Cardiac septum (tissue), 1 donor: ENCODE measurements around the gene MAL. TPM values are rescaled to one million over a fixed set of nuclear protein-coding genes. Genes with fewer than 3 reads are reported as not detected.
"Not testable (repeated sequence)": the region's sequence is repeated elsewhere in the genome, so short reads cannot be mapped to it uniquely, and the experiment has no call there.

Experiments used
- DNase-seq: peaks from one replicate; pipeline ENCODE4 v3.0.0-alpha.2; 2020; ENCODE audit warnings: low spot score
- intact Hi-C: fragments of 100-400 bp; cut with DNase I; formaldehyde crosslinking; loops from one replicate; pipeline ENCODE4 v1.14.0; 2022
- total RNA-seq: library from RNA; stranded (reverse); fragmentation: NEBNext Ultra II Directional; extraction: Animal tissue kit (Norgen Biotek cat#: 25700); gene quantifications from one replicate; pipeline ENCODE4 v1.2.1, GENCODE V29; 2021
- donor health status: DM: no; HTN: no; CAD: no.

The MAL gene
- total RNA-seq, 1 donor from 2014 or later, result 8.3 TPM

DNA sequence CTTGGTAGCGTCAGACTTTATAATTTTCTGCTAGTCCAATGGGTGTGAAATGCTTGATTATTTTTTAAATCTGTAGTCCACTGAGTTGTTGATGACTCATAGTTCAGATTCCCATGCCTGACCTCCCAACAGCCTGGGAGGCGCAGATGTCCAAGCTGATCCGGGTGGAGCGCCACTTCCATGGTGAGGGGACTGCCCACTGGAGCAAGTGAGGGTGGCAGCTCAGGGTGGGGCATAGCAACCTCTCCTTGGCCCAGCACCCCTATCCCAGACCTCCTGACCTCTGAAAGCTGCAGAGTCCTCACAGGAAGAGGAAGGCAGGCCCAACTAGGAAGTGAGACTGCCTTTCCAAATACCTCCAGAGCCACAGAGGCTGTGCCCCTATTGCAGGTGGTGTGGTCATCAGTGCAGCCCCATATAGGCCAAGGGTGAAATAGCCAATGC, 4.4 kb downstream of the MAL start:
- no peak for DNase-seq
- intact Hi-C loops, result no loop called here

GRCh38 chr2:95030496-95030895, 5.0 kb downstream of the MAL start:
- DNase-seq, result no peak
- intact Hi-C loops, result no loop called here

DNA sequence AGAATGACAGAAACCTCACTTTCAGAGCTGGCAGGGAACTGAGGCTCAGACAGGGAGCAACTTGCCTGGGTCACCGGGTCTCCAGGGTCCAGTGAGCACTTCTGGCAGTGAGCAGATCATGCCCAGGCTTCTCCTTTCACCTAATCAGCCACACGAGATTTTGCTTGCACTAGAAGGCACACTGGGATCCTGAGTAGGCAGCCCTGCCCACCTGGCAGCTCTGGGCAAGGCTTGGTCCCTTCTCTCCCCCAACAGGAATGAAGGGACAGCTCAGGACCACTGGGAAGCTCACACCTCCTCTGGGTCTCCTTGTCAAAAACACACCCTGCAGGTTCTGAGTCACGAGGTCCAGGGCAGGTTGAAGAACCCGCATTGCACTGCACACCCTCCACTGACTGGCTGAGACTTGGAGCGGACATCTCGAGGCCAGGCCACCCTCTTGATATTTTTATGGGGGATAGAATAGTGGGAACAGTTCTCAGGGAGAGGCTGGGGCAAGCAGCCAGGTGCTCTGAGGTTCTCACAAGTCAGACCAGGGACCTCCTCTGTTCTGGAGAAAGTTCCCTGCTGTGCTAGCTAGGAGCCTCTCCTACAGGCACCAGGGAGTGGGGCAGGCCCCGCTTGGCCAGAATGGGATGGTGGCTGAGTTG, 5.7 kb downstream of the MAL start:
- no peak for DNase-seq
- intact Hi-C loops, result no loop called here

GRCh38 chr2:95031726-95032116, 6.2 kb downstream of the MAL start:
- intact Hi-C loops, result no loop called here
- no peak for DNase-seq

DNA sequence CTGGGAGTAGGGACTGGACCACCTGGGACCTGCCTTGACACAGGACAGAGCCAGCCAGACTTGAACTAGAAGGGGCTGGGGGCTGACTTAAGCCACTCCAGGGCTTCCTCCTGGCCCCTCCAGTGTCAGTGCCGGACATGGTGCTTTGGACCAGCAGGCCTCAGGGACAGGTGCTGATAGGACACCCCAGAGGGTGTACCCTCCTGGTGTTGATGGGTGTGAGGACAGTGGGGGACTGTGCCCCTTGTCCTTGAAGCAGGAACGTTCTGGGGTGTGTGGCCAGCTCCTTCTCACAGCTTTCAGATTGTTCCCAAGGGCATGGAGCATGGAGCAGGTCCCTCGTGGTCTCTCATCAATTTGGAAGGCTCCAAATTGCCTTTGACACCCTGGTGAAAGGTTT, 6.8 kb downstream of the MAL start:
- DNase-seq, result no peak
- intact Hi-C loops, result no loop called here

GRCh38 chr2:95032868-95033603, 7.5 kb downstream of the MAL start:
- no peak for DNase-seq
- intact Hi-C loops, result no loop called here

DNA sequence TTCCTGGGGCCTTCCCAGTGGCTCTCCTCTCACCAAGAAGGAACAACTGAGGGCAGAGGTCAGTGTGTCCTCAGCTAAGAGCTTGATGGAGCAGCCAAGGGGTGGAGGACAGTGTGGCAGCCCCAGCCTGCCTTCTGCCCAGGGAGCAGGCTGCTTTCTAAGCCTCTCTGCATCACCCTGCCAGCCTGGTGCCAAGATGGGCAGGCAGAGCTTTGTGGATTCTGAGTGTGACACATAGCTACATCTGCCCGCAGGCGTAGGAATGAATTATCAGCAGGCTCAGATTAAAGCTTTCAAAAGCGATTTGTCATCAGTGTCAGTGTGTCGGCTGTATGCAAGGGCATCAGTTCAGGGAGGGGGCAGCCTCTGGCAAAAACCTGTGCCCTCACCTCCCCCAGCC, 8.7 kb downstream of the MAL start:
- no peak for DNase-seq
- intact Hi-C loops, result no loop called here

- intact Hi-C loops, result no loop called here
- no peak for DNase-seq
Observed at GRCh38 chr2:95034818-95035217, 9.3 kb downstream of the MAL start.

DNA sequence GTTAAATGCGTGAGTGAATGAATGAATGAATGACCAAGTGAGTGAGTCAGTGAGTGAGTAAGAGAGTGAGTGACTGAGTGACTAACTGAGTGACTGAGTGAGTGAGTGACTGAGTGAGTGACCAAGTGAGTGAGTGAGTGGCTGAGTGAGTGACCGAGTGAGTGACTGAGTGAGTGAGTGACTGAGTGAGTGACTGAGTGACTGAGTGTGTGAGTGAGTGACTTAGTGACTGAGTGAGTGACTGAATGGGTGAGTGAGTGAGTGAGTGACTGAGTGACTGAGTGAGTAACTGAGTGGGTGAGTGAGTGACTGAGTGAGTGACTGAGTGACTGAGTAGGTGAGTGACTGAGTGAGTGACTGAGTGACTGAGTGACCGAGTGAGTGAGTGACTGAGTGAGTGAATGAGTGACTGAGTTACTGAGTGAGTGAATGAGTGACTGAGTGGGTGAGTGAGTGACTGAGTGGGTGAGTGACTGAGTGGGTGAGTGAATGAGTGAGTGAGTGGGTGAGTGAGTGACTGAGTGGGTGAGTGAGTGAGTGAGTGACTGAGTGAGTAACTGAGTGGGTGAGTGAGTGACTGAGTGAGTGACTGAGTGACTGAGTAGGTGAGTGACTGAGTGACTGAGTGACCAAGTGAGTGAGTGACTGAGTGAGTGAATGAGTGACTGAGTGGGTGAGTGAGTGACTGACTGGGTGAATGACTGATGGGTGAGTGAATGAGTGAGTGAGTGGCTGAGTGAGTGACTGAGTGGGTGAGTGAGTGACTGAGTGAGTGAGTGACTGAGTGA, 11.3 kb downstream of the MAL start:
- DNase-seq, result no peak
- intact Hi-C loops, result no loop called here

DNA sequence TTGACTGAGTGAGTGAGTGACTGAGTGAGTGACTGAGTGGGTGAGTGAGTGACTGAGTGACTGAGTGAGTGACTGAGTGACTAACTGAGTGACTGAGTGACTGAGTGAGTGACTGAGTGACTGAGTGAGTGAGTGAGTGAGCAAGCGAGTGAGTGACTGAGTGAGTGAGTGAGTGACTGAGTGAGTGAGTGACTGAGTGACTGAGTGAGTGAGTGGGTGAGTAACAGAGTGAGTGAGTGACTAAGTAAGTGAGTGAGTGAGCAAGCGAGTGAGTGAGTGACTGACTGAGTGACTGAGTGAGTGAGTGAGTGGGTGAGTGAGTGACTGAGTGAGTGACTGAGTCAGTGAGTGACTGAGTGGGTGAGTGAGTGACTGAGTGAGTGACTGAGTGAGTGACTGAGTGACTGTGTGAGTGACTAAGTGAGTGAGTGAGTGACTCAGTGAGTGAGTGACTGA, 11.9 kb downstream of the MAL start:
- intact Hi-C loops, result no loop called here
- DNase-seq, result no peak

DNA sequence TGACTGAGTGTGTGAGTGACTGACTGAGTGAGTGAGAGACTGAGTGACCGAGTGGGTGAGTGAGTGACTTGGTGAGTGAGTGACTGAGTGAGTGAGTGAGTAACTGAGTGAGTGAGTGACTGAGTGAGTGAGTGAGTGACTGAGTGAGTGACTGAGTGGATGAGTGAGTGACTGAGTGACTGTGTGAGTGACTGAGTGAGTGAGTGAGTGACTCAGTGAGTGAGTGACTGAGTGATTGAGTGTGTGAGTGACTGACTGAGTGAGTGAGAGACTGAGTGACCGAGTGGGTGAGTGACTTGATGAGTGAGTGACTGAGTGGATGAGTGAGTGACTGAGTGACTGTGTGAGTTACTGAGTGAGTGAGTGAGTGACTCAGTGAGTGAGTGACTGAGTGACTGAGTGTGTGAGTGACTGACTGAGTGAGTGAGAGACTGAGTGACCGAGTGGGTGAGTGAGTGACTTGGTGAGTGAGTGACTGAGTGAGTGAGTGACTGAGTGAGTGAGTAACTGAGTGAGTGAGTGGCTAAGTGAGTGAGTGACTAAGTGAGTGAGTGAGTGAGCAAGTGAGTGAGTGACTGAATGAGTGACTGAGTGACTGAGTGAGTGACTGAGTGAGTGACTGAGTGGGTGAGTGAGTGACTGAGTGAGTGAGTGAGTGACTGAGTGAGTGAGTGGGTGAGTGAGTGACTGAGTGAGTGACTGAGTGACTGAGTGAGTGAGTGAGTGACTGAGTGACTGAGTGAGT, 12.5 kb downstream of the MAL start:
- intact Hi-C loops, DNase-seq: not testable (repeated sequence)

DNA sequence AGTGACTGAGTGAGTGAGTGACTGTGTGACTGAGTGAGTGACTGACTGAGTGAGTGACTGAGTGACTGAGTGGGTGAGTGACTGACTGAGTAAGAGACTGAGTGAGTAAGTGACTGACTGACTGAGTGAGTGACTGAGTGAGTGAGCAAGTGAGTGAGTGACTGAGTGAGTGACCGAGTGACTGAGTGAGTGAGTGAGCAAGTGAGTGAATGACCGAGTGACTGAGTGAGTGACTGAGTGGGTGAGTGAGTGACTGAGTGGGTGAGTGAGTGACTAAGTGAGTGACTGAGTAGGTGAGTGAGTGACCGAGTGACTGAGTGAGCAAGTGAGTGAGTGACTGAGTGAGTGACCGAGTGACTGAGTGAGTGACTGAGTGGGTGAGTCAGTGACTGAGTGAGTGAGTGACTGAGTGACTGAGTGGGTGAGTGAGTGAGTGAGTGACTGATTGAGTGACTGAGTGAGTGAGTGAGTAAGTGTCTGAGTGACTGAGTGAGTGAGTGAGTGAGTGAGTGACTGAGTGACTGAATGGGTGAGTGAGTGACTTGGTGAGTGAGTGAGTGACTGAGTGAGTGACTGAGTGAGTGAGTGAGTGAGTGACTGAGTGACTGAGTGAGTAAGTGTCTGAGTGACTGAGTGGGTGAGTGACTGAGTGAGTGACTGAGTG, 13.3 kb downstream of the MAL start:
- DNase-seq, result no peak
- intact Hi-C loops, result no loop called here

DNA sequence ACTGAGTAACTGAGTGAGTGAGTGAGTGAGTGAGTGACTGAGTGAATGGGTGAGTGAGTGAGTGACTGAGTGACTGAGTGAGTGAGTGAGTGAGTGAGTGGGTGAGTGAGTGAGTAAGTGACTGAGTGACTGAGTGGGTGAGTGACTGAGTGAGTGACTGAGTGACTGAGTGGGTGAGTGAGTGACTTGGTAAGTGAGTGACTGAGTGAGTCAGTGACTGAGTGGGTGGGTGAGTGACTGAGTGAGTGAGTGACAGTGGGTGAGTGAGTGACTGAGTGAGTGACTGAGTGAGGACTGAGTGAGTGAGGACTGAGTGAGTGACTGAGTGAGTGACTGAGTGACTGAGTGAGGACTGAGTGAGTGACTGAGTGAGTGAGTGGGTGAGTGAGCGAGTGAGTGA, 13.9 kb downstream of the MAL start:
- intact Hi-C loops, result no loop called here
- no peak for DNase-seq

GRCh38 chr2:95039978-95040377, 14.5 kb downstream of the MAL start:
- intact Hi-C loops, result no loop called here
- DNase-seq, result no peak

GRCh38 chr2:95040426-95040825, 14.9 kb downstream of the MAL start:
- intact Hi-C loops, result no loop called here
- DNase-seq, result no peak

DNA sequence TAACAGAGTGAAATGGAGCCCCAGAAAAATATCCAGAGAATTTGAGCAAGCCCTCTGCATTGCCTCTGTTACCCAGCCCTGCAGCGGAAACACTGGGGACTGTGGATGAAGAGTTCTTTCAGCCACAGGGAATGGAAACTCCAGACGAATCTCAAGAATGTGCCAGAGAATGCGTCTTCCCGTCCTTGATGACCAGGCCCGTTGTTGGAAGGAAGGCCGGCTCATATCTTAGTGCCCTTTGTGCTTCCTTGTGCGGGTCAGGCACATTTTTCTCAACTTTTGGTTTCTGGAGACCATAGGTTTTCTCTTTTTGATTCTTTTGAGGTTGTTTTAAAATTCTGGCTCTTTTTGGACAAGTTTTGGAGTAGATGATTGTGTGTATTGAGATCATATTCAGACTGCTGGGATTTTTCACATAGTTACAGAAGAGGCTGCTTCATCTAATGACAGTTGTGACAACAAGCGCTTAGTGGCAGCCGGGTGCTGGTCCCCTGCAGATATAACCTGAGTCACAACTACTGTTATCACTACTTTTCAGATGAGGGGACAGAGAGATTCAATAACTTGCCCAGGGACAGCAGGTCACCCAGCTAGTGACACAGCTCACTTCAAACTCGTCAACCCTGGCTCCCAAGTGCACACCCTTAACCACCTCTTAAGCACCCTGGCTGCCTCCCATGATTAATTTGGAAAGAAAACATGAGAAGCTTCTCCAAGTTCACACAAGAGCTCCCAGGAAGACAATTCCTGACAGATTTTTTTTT, 15.7 kb downstream of the MAL start:
- DNase-seq, result no peak
- intact Hi-C loops, result no loop called here

- DNase-seq, result no peak
- intact Hi-C loops, result no loop called here
Observed at GRCh38 chr2:95041824-95042442, 16.4 kb downstream of the MAL start.
